NCI-H345 (cell line): Measurements from ENCODE around the gene LRRC73.
"Not testable (repeated sequence)": the region's sequence is repeated elsewhere in the genome, so short reads cannot be mapped to it uniquely, and the experiment has no call there.

ENCODE experiments used
- DNase-seq: peaks from one replicate; lab custom pipeline; 2025; lab: John Stamatoyannopoulos, UW

Gene LRRC73, protein sequence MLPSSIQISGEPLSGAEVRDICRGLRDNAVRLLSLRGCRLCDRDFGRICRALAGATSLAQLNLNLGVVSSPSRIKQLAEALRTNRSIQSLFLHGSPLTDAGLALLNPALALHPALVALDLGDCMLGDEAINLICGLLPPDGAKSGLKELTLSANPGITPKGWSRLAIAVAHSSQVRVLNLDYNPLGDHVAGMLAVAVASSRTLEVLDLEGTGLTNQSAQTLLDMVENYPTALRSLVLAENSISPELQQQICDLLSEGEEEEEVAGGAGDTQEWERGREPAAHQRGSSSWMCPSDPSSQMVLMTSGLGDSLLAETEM

DNA sequence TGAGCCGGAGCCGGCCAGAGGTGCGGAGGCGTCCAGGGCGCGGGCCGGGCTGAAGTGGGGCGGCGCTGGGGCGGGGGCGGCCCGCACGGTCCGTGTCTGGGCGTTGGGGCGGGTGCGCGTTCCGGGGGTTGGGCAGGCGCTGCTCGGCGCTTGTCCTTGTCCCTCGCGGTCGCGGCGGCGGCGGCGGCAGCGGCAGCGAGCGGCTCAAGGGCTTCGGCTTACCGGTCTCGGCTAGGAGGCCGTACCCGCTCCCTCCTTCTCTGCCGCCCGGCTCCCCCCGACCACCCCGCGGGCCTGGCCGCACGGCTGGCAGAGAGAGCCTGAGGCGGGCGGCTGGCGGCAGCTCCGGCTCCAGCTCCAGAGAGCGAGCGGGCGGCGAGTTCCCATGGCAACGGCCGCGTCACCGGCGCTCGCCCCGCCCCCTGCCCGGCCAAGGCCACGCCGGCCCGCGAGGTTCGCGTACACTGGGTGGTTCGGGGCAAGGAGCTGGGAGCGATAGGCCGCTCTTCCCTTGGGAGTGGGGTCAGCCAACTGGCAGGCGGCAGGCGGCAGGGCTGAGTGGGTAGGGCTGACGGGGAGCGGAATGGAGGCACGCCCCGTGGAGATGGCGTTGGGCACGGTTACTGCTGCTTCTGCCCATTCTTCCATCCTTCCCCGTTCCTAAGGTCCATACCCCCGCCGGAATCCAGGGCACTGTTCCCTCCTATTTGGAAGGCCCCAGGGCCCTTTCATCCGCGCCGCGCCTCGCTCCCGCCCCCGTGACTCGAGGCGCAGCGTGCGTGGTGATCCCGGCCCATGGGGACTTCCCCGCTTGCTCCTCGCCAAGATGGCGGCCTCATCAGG is at the start of gene LRRC73:
Gene LRRC73, minus strand, starts transcription at position 363 of the 843 bp plus-strand sequence. CDS start 561 bp downstream, outside the sequence.
- DNase-seq = peak; percentile 78

DNA sequence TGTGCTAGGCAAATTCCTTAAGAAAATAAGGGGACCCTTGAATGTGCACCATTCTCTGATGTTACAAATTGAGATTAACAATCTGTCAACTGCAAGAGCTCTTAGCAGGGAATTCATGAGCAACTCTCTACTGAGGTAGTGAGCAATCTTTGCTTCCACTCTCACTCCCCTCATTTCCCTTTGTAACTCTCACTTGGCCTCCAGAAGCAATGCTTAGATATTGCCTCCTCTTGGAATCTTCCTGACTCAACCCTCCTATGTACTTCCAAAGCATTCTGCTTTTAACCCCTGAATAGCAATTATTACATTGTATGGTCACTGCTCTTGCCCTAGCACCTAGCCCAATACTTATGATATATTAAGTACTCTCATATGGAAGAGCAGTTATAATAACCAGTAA is 49.2 kb upstream of the LRRC73 start:
- no peak for DNase-seq

DNA sequence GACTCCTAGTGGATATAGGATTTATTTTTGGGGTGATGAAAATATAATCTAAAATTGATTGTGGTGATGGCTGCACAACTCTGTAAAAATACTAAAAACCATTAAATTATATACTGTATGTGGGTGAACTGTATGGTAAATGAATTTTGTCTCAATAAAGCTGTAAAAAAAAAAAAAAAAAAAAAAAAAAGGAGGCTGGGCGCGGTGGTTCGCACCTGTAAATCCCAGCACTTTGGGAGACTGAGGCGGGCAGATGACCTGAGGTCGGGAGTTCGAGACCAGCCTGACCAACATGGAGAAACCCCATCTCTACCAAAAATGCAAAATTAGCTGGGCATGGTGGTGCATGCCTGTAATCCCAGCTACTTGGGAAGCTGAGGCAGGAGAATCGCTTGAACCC is 47.5 kb upstream of the LRRC73 start:
- DNase-seq = not testable (repeated sequence)

DNA sequence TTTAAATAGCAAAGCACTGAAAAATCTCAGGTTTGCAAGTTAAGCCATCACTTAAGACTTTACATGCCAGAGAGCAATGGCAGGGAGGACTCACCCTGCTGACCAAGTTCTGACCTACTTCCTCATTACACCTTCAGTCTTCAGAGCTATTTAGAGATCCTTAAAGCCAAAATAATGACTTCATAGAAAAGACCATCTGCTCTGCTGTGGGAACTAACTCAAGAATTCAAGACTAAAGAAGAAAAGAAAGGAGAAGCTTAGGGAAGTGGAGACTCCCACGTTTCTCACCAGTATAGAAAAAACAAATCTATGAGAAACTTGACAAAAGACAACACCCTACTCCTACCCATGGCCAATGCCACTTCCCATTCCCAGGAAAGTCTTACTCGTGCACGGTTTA is 37.1 kb upstream of the LRRC73 start:
- no peak for DNase-seq

DNA sequence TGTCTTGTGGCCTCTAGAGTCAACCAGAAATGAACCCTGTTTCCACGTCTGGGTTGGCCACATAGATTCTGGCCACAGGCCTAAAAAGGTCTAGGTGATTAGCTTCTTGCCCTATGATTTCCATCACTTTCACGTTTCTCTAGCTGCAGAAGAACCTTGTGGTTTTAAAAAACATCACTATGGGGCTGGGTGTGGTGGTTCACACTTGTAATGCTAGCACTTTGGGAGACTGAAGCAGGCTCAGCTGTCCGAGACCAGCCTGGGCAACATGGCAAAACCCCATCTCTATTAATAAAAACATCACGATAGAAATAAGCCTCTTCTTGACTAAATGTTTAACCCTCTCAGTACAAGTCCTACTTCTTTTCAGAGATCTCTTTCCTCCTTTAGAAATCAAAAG is 34.3 kb upstream of the LRRC73 start:
- no peak for DNase-seq

DNA sequence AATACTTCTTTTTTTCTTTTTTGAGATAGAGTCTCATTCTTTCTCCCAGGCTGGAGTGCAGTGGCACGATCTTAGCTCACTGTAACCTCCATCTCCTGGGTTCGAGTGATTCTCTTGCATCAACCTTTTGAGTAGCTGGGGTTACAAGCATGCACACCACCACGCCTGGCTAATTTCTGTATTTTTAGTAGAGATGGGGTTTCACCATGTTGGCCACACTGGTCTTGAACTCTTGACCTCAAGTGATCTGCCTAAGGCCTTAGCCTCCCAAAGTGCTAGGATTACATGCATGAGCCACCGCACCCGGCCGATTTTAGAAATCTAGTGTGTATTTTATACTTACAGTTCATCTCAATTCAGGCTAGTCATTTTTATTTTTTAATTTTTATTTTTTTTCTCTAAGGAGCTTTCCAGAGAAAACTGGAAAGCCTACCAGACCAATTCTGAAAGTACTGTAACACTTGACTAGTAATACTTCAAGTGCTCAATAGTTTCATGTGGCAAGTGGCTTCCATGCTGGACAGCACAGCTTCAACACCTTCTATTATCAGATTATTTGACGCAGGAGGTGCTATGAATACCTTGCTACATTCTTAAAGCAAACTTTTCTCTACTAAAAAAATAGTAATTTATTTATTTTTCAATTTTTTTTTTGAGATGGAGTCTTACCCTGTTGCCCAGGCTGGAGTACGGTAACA is 31.8 kb upstream of the LRRC73 start:
- DNase-seq = no peak

DNA sequence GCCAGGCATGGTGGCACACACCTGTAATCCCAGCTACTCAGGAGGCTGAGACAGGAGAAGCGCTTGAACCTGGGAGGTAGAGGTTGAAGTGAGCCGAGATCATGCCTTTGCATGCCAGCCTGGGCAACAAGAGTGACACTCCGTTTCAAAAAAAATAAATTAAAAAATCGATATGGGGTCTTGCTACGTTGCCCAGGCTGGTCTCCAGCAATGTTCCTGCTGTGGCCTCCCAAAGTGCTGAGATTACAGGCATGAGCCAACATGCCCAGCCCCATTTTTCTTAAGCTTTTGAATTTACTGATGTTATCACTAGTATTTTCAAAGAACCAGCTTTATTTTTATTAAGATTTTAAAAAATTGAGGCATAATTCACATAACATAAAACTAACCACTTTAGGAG is 30.4 kb upstream of the LRRC73 start:
- no peak for DNase-seq

DNA sequence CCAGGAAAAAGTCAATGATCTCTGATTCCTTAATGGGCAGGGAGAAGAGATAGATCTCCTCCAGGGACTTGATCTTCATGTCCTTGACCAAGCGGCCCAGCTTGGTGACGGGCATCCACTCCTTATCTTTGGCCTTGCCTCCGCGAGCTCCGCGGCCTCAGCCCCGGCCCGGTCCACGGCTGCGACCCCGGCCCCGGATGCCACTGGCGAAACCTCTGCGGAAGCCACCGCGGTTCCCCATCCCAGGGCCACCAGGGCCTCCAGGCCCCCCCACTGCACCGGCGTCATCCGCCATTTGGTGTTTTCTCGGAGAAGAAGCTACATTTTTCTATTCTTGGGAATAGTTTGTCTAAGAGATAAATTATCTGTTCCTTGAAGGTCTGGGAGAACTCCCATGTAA is 29.3 kb upstream of the LRRC73 start:
- not testable (repeated sequence) for DNase-seq

DNA sequence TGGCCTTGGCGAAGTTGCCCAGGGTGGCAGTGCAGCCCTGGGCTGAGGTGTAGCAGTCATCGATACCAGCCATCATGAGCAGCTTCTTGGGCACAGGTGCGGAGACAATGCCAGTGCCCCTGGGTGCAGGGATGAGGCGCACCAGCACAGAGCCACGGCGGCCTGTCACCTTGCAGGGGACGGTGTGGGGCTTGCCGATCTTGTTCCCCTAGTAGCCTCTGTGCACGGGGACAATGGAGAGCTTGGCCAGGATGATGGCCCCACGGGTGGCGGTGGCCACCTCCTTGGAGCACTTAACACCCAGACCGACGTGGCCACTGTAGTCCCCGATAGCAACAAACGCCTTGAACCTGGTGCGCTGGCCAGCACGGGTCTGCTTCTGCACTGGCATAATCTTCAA is 28.8 kb upstream of the LRRC73 start:
- not testable (repeated sequence) for DNase-seq

DNA sequence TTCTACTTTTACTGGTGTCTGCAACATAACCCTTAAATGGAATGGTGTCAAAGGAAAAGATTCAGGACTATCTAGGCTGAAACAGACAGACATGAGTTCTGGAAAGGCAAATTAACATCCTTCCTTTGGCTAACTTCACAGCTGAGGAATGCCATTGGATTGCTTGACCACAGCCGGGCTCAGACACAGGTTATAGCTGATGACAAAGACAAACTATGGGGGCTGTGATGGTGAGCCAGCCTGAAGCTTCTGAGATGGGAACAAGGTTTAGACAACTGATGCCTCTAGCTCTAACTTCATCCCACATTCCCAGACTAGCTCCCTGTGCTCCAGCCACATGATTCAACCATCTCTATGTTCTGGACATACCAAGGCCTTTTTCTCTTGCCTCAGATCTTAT is 22.1 kb upstream of the LRRC73 start:
- DNase-seq = no peak

DNA sequence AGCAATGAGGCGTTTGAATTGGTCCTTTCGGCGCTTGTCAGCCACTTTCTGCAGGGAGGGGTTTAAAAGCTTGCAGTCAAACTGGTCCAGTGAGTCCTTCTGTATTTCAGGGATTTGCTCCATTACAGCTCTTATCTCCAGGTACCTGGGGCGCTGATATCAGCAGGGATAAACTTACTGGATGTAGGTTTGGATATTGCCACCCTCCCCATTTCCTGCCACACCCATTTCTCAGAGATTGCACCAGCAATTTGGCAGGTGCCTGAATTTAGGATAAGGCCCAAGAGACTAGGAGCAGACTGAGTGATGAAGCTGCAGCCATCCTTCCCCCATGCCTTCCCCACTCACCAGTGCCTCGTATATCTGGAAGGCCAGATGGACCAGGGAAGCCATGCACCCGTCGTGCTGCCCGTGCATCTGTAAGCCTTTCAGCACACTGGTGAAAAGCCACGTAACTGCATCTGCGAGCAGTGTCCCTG is 14.4 kb upstream of the LRRC73 start:
- no peak for DNase-seq

DNA sequence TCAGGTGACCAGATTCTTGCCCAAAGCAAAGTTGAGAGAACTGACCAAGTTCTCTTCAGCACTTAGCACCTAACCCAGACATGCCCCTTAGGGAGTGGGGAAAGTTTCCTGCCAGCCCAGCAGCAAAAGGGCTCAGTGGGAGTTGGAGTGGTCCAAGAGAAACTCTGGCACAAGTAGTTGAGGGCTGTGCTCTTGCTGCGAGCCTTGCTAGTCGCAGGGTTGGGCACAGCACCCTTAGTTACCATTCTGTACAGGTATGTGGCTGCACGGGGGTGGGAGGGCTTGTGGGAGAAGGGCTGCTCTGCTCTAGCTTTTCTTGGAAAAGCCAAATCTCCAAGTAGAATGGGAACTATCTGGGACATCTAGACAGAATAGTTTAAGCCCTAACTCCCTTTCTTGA is 13.1 kb upstream of the LRRC73 start:
- DNase-seq = no peak

DNA sequence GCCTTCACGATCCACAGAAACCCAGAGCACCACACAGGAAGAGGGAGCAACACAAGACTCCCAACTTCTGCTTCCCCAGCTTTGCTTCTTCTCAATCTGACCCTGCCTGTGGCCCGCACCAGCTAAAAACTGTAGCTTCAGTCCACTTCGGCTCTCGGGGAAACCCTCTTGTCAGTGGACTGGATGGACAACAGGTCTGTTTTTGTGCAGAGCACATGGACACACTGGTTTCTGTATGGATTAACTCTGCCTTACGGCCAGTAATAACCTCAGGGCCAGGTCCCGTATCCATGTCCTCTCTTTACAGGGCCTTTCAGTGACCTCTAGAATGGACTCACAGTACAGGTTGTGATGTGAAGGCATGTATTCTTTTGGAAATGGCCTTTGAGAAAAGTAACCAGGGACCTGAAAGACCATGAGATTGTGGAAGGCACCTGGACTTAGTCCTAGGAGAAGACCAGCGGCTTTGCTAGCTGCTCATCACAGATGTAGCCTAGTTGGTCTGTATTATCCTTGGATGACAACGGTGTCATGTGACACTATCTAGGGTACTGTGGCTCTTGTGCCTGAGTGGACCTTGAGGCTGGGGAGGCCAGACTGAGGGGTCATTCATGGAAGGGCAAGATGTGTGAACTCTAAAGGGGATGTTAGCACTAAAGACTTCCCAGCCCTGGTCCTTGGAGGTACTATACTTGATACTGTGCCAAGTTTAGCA is 12.6 kb upstream of the LRRC73 start:
- no peak for DNase-seq

DNA sequence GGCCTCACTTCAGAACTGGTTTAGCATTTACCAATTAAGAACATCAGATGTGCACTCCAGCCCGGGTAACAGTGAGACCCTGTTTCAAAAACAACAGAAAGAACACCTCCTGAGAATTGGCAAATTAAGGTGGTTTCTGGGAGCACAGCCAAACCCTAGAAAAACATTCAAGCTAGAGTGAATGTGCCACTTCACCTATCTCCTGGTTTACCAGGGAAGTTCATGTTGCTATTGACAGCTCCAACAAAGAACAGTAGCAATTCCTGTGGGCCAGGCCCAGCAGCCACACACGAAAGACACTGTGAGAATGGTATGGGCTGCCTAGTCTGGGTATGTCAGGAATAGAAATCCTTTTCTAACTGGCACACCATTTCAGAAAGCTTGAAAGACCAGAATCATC is 11.7 kb upstream of the LRRC73 start:
- no peak for DNase-seq

DNA sequence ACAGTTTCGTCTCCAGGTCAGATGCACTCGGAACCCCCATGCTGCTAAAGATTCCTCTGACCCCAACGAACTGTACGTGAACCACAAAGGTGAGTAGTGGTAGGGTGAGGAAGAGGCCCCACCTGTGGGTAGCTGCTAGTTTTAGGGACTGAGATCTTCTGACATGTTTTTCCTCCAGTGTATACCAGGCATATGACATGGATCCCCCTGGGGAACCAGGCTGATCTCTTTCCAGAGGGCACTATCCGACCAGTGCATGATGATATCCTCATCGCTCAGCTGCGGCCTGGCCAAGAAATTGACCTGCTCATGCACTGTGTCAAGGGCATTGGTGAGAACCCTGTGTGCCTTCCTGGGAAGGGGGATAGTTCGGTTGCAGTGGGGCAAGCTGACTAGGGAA is 10.0 kb upstream of the LRRC73 start:
- DNase-seq = no peak

DNA sequence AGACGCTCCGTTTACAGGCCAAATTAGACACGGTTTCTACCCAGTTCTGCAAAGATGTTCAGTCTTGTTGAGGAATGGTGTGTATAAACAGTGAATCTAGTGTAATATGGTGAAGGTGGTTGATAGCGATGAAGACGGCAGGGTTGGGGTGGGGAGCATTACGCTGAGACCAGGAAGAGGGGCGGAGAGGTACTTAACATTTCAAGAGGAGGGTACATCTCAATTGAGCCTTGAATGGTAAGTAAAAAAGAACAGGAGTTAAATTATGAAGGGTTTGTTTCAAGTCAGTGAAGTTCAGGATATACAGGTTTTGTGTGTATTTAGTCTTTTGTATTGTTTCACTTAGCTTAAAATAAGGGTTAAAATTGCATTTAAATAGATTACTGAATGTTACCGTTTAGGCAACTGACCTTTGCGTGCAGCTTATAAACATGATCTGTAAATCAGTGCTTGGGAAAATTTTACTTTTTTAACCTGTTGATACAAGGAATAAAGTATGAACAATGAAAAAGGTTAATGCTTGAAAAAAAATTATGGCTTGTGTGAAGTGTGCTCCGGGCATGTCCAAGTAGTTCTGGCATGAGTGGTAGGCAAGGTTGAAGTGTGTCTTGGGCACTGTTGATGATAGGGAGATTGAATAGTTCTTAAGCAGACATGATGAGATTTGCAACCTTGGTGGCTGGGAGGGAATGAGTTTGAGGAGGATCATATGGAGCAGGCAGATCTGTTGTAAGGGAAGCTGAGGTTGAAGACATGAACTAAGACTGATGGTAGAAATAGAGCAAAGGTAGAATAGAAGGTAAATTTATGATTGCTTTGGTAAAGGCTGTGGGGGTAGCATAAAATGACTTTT is 7.6 kb upstream of the LRRC73 start:
- no peak for DNase-seq

DNA sequence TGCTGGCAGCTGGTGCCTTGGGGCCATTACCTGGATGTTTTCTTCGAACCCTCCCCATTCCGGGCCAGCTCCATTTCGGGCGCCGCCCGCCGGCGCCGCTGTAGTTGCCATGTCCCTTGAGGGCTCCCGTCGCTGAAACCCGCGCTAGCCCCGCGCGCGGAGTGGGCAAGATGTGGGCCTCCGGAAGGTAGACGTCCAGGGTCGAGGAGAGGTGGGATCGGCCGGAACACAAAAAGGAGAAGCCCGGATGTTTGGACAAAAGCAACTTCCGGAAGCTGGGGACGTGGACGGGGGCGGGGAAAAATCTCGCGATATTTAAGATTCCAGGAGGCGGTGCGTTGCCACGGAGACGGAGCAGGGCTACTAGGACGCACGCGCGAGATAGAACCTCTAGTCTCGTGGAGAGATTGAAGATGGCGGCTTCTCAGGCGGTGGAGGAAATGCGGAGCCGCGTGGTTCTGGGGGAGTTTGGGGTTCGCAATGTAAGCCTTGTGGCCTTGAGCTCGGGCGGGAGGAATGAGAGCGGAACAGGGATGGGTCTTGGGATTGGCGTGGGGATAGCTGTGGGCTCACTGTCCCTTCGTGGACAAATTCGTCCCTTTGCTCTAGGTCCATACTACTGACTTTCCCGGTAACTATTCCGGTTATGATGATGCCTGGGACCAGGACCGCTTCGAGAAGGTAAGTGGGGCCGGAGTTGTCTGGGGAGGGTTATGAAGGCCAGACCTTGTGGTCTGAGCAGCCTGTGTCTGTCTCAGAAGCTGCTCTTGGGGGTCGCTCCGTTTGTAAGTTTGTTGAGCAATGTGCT is 6.8 kb upstream of the LRRC73 start, which contains the start of the genes POLR1C and YIPF3:
Gene POLR1C, plus strand, starts transcription at position 393 of the 808 bp plus-strand sequence. Its CDS starts 21 bp downstream, at position 414.
Gene YIPF3, minus strand, starts transcription at position 230 of the 808 bp plus-strand sequence. Its CDS starts 119 bp downstream, at position 111.
- DNase-seq = peak; percentile 99

DNA sequence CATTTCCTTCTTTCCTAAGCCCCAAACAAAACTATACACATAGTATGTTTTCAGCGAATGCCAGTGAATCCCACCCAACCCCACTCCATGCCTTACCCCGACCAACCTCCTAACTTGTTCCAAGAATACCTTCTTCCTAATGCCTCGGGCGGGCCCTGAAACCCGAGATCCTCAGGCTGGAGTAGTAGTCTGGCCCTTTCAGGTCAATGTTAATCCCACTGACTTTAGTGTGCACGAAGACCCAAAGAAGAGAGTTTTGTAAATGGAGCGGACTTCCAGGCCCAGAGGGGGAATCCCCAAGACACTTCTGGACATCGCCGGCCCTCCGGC is 6.2 kb upstream of the LRRC73 start:
- DNase-seq = no peak

DNA sequence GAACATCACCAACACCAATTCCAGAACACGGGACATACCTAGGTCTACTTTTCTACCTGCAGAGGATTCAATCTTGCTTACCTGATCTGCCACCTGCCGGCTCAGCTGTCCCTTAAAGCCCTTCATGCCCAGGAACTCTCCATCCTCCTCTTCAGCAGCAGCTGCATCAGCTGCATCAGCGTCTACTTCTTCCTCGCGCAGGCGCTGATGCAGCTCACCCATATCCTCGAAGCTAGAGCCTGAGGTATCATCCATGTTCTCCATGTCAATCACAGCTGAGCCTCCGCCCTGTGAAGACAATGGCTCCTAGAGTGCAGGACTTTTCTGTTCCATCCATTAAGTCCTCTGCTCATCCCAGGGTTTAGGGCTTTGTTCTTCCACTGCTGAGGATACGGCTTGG is 5.7 kb upstream of the LRRC73 start:
- no peak for DNase-seq

DNA sequence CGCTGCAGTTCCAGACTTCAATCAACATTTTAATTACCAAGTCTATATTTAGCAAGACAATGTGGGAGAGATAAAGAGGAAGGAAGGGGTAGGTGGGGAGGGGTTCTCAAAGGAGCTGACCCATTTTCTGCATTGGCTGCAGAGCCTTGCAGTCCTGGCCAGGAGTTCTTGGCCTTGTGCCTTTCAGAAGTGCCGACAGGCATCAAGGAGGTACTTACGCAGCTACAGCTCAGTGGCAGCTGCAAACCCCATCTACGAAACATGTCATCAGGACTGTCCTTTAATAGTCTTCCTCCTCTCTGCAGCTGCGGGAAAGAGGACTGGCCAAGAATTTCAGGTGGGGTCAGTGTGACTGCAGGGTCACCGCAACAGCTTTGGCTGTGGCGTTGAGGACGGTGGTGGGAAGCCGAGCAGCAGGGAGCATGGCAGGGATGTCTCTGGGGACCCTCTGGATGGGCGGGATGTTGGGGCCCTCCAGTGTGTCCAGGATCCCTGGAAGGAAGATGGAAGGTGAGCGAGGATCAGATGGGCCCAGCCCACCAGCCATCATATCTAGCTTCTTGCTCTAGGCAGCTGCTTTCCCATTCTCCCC is 1.8 kb upstream of the LRRC73 start:
- no peak for DNase-seq
